H1 (cell line): Measurements from ENCODE around the gene HIPK1. TPM values are rescaled to one million over a fixed set of nuclear protein-coding genes. Genes with fewer than 3 reads are reported as not detected.

Source experiments
- CTCF ChIA-PET: fragments of 300-600 bp; sonication (Branson Sonifier 250); formaldehyde crosslinking; loops from one replicate; lab custom pipeline; 2021; ENCODE audit not compliant: partially characterized antibody; lab: Charles Lee
- POLR2A ChIA-PET: fragments of 300-600 bp; sonication (Branson Sonifier 250); formaldehyde crosslinking; loops from one replicate; lab custom pipeline; 2021; ENCODE audit warnings: inconsistent platforms; ENCODE audit not compliant: partially characterized antibody; lab: Charles Lee
- DNase-seq, 2 experiments: peaks; one replicate each; pipeline versions ENCODE4 v3.0.0 to v3.0.0-alpha.2; 2010 to 2022; ENCODE audit warnings: low spot score in 2 of 2, low read depth in 1 of 2, mixed read lengths in 1 of 2
- FAIRE-seq: peaks from 2 replicates; lab custom pipeline; 2011; peaks lifted over from hg19 to GRCh38; lab: Jason Lieb, UNC
- H2AFZ ChIP-seq: 2 replicates; pipeline ENCODE4 v1.8.1; 2012; ENCODE audit warnings: low read length, inconsistent platforms
- H2AK5ac ChIP-seq: 2 replicates; pipeline ENCODE4 v1.6.1; 2013; ENCODE audit warnings: low read depth, low read length
- H2BK120ac ChIP-seq: replicated peaks from 2 replicates; pipeline ENCODE3; 2013; ENCODE audit warnings: low read depth, low read length, inconsistent platforms
- H2BK12ac ChIP-seq: 2 replicates; pipeline ENCODE4 v1.6.1; 2013; ENCODE audit warnings: low read depth, low read length
- H2BK15ac ChIP-seq: 2 replicates; pipeline ENCODE4 v1.6.1; 2013; ENCODE audit warnings: low read length
- H2BK20ac ChIP-seq: 2 replicates; pipeline ENCODE4 v1.6.1; 2013; ENCODE audit warnings: low read length
- H2BK5ac ChIP-seq: 2 replicates; pipeline ENCODE4 v1.6.1; 2013; ENCODE audit warnings: low read depth, low read length
- H3K14ac ChIP-seq: 2 replicates; pipeline ENCODE4 v1.6.1; 2013; ENCODE audit warnings: inconsistent platforms; ENCODE audit not compliant: insufficient read length
- H3K18ac ChIP-seq: 2 replicates; pipeline ENCODE4 v1.6.1; 2013; ENCODE audit warnings: low read length; ENCODE audit errors: extremely low read depth
- H3K23ac ChIP-seq: 2 replicates; pipeline ENCODE4 v1.6.1; 2013; ENCODE audit warnings: inconsistent platforms; ENCODE audit not compliant: insufficient read length
- H3K23me2 ChIP-seq: 2 replicates; pipeline ENCODE4 v1.6.1; 2013; ENCODE audit warnings: low read depth, low read length
- H3K27ac ChIP-seq: 2 replicates; pipeline ENCODE4 v1.6.1; 2011; ENCODE audit warnings: low read depth, low read length, inconsistent platforms
- H3K27me3 ChIP-seq, 4 experiments: replicated peaks in 1 of 4; 1 replicate in 1 of 4; 2 replicates in 3 of 4; pipeline versions ENCODE4 v1.6.1 to v1.8.1; 2011 to 2013; ENCODE audit warnings: low read length in 3 of 4, mild to moderate bottlenecking in 3 of 4, inconsistent platforms in 2 of 4, mixed read lengths in 2 of 4, moderate library complexity in 1 of 4; ENCODE audit not compliant: control insufficient read depth in 3 of 4, insufficient read depth in 3 of 4; ENCODE audit errors: extremely low read depth in 1 of 4
- H3K36me3 ChIP-seq, 4 experiments: 2 replicates each; pipeline versions ENCODE4 v1.6.1 to v1.8.1; 2011 to 2013; ENCODE audit warnings: mild to moderate bottlenecking in 4 of 4, low read length in 3 of 4, moderate library complexity in 2 of 4, control low read depth in 1 of 4, inconsistent platforms in 1 of 4; ENCODE audit not compliant: insufficient read depth in 4 of 4, control insufficient read depth in 2 of 4
- H3K4ac ChIP-seq: replicated peaks from 2 replicates; pipeline ENCODE3; 2013; ENCODE audit warnings: low read length, low read depth, mixed read lengths, inconsistent platforms; ENCODE audit not compliant: insufficient read length
- H3K4me1 ChIP-seq, 4 experiments: replicated peaks in 1 of 4; 1 replicate in 1 of 4; 2 replicates in 3 of 4; pipeline versions ENCODE4 v1.6.1 to v1.8.1; 2011 to 2013; ENCODE audit warnings: low read length in 3 of 4, inconsistent platforms in 2 of 4, mixed read lengths in 1 of 4; ENCODE audit not compliant: insufficient read depth in 4 of 4, control insufficient read depth in 3 of 4
- H3K4me2 ChIP-seq, 2 experiments: 2 replicates each; pipeline versions ENCODE4 v1.6.1 to v1.8.1; 2011 to 2013; ENCODE audit warnings: low read depth in 2 of 2, low read length in 2 of 2, control low read depth in 1 of 2, inconsistent platforms in 1 of 2, mild to moderate bottlenecking in 1 of 2; ENCODE audit not compliant: insufficient read depth in 1 of 2
- H3K4me3 ChIP-seq, 4 experiments: fragments of 200-600, 300-600 bp in 1 of 4; sonication (generic), shearing (Covaris generic), sonication (Bioruptor Twin) in 1 of 4; 2 replicates each; pipeline versions ENCODE4 v1.5.1 to v1.8.1; 2011 to 2016; ENCODE audit warnings: low read length in 4 of 4, low read depth in 3 of 4, control low read depth in 2 of 4, inconsistent platforms in 2 of 4, mild to moderate bottlenecking in 2 of 4, mixed read lengths in 1 of 4, moderate library complexity in 1 of 4; ENCODE audit not compliant: insufficient read depth in 2 of 4; ENCODE audit errors: extremely low read depth in 1 of 4
- H3K56ac ChIP-seq: replicated peaks from 2 replicates; pipeline ENCODE3; 2013; ENCODE audit warnings: low read depth, mild to moderate bottlenecking, mixed read lengths, low read length, inconsistent platforms; ENCODE audit not compliant: insufficient read length
- H3K79me1 ChIP-seq: 2 replicates; pipeline ENCODE4 v1.6.1; 2013; ENCODE audit warnings: low read depth, low read length, control low read depth
- H3K79me2 ChIP-seq, 2 experiments: 2 replicates each; pipeline versions ENCODE4 v1.6.1 to v1.8.1; 2012 to 2013; ENCODE audit warnings: low read length in 2 of 2, mild to moderate bottlenecking in 2 of 2, inconsistent platforms in 1 of 2; ENCODE audit not compliant: insufficient read depth in 2 of 2, control insufficient read depth in 1 of 2
- H3K9ac ChIP-seq, 4 experiments: replicated peaks in 1 of 4; 1 replicate in 1 of 4; 2 replicates in 3 of 4; pipeline versions ENCODE4 v1.6.1 to v1.8.1; 2011 to 2013; ENCODE audit warnings: low read depth in 3 of 4, low read length in 3 of 4, control low read depth in 2 of 4, mild to moderate bottlenecking in 2 of 4, moderate library complexity in 2 of 4, inconsistent platforms in 1 of 4; ENCODE audit errors: extremely low read depth in 1 of 4
- H3K9me3 ChIP-seq, 2 experiments: 2 replicates each; pipeline versions ENCODE4 v1.6.1 to v1.8.1; 2012 to 2013; ENCODE audit warnings: mild to moderate bottlenecking in 2 of 2, moderate library complexity in 2 of 2, control low read depth in 1 of 2, inconsistent platforms in 1 of 2, low read depth in 1 of 2, low read length in 1 of 2, mixed read lengths in 1 of 2; ENCODE audit not compliant: insufficient read depth in 2 of 2
- H4K20me1 ChIP-seq, 2 experiments: replicated peaks in 1 of 2; 2 replicates each; pipeline versions ENCODE3 to v1.8.1; 2011 to 2013; ENCODE audit warnings: inconsistent platforms in 2 of 2, low read length in 2 of 2, mild to moderate bottlenecking in 1 of 2; ENCODE audit not compliant: insufficient read depth in 2 of 2, control insufficient read depth in 1 of 2
- H4K5ac ChIP-seq: 2 replicates; pipeline ENCODE4 v1.6.1; 2013; ENCODE audit warnings: low read length, low read depth, mixed read lengths, inconsistent platforms; ENCODE audit not compliant: insufficient read length
- H4K8ac ChIP-seq: 2 replicates; pipeline ENCODE4 v1.8.0; 2013; ENCODE audit warnings: mild to moderate bottlenecking, moderate library complexity, low read length, inconsistent platforms; ENCODE audit not compliant: insufficient read depth; ENCODE audit errors: extremely low read depth
- H4K91ac ChIP-seq: replicated peaks from 2 replicates; pipeline ENCODE3; 2013; ENCODE audit warnings: low read length, mixed read lengths, inconsistent platforms; ENCODE audit not compliant: insufficient read length
- BACH1 ChIP-seq: IDR thresholded peaks from 2 replicates; pipeline ENCODE4 v1.6.1; 2012; ENCODE audit warnings: low read length, improper control_type of control experiment
- BCL11A ChIP-seq, 2 experiments: IDR thresholded peaks; one replicate each; pipeline ENCODE4 v1.6.1; 2011; ENCODE audit warnings: low read depth in 2 of 2, low read length in 2 of 2, mild to moderate bottlenecking in 2 of 2
- CREB1 ChIP-seq: IDR thresholded peaks from 2 replicates; pipeline ENCODE4 v1.6.1; 2012; ENCODE audit warnings: inconsistent platforms
- EZH2 ChIP-seq: fragments of 200-600 bp; sonication (generic); IDR thresholded peaks from 2 replicates; pipeline ENCODE4 v1.7.1; 2012; ENCODE audit warnings: low read depth, mild to moderate bottlenecking, moderate library complexity, low read length, inconsistent platforms; ENCODE audit not compliant: severe bottlenecking
- HDAC6 ChIP-seq: IDR thresholded peaks from one replicate; pipeline ENCODE4 v1.7.1; 2012; ENCODE audit warnings: low read depth, mild to moderate bottlenecking, inconsistent platforms, low read length, moderate library complexity
- KDM4A ChIP-seq: IDR thresholded peaks from one replicate; pipeline ENCODE4 v1.7.1; 2012; ENCODE audit warnings: low read depth, mild to moderate bottlenecking, moderate library complexity, low read length, inconsistent platforms; ENCODE audit not compliant: severe bottlenecking
- RNF2 ChIP-seq: fragments of 200-900, 300-1000 bp; sonication (generic); IDR thresholded peaks from 2 replicates; pipeline ENCODE4 v1.7.1; 2016; ENCODE audit warnings: borderline replicate concordance, low read depth, mild to moderate bottlenecking, antibody characterized with exemption, low read length; ENCODE audit not compliant: poor library complexity, severe bottlenecking; ENCODE audit errors: missing control alignments
- SP1 ChIP-seq: IDR thresholded peaks from 2 replicates; pipeline ENCODE4 v1.6.1; 2011; ENCODE audit warnings: low read depth, low read length
- SP4 ChIP-seq: IDR thresholded peaks from 2 replicates; pipeline ENCODE4 v1.6.1; 2012; ENCODE audit warnings: low read length, inconsistent platforms
- TAF7 ChIP-seq: optimal IDR thresholded peaks from 2 replicates; pipeline ENCODE3; 2011; ENCODE audit warnings: low read depth, mild to moderate bottlenecking, inconsistent platforms, low read length, moderate library complexity, borderline replicate concordance
- USF2 ChIP-seq: IDR thresholded peaks from 2 replicates; pipeline ENCODE4 v1.6.1; 2011; ENCODE audit warnings: low read length, improper control_type of control experiment
- WGBS, 2 experiments: shearing (Covaris generic) in 1 of 2; methylation state at CpG; one replicate each; pipeline versions ENCODE4 v1.1.6 to v1.1.7; 2013 to 2015; ENCODE audit warnings: low lambda C conversion rate in 2 of 2, mixed read lengths in 2 of 2, inconsistent platforms in 1 of 2, low coverage in 1 of 2, missing lambda C conversion rate in 1 of 2; ENCODE audit not compliant: insufficient replicate concordance in 2 of 2, insufficient coverage in 1 of 2, insufficient read length in 1 of 2; ENCODE audit errors: extremely low coverage in 1 of 2, missing lambda C conversion rate in 1 of 2; 5-methylcytosine and 5-hydroxymethylcytosine counted together
- polyA plus RNA-seq, 7 experiments: library from polyadenylated mRNA; depleted of rRNA in 3 of 7; stranded (reverse) in 5 of 7; unstranded in 2 of 7; fragments of >200 nt in 5 of 7; fragments of 200-250 nt in 2 of 7; gene quantifications; 1 replicate in 5 of 7; 2 replicates in 1 of 7; 4 replicates in 1 of 7; pipeline versions ENCODE4 v1.2.1 to v1.2.3, GENCODE V29; 2011 to 2013; ENCODE audit warnings: missing spikeins in 2 of 7, mixed read lengths in 2 of 7
- total RNA-seq: library from RNA; stranded (reverse); fragmentation: NEBNext Ultra II Directional; extraction: Animal tissue kit (Norgen Biotek cat#: 25700); gene quantifications from 2 replicates; pipeline ENCODE4 v1.2.1, GENCODE V29; 2021

Gene HIPK1
- total and polyA plus RNA-seq, 2 of the 8 experiments (the other 6 are each of a cell fraction or from before 2014, with no cell fraction given) = 46.2 to 64.3 TPM

- WGBS, 2 experiments = 85% methylated on average over 3 of the region's 3 CpGs; no CpG with 5 or more reads in 1 of the 2 experiments
Observed at GRCh38 chr1:113977906-113978305, 48.8 kb downstream of the HIPK1 start.

More at GRCh38 chr1:113977906-113978305, 48.8 kb downstream of the HIPK1 start:
- H2BK12ac ChIP-seq = no peak overlapping the region; the same call in 1 of the 2 replicates
- no peak overlapping the region for H3K56ac ChIP-seq
- H4K5ac ChIP-seq = no peak overlapping the region
- no peak overlapping the region for H2AK5ac ChIP-seq
- no peak overlapping the region for H3K4me3 ChIP-seq
- H2BK5ac ChIP-seq = no peak overlapping the region
- H3K36me3 ChIP-seq = peaks cover 0 to 26% (median 9%) of the 10 kb centered on the region in 4 experiments; a peak in 4 of 8 replicates
- H3K27me3 ChIP-seq = no peaks in the 10 kb centered on the region; a peak in 1 of 7 replicates
- H4K8ac ChIP-seq = no peak overlapping the region
- no peak overlapping the region for H3K14ac ChIP-seq
- no peak overlapping the region; the same call in 1 of the 2 replicates for H2BK15ac ChIP-seq
- TF ChIP-seq KDM4A = no peak
- TF ChIP-seq TAF7 = no peak
- TF ChIP-seq BACH1 = no peak
- no peak for TF ChIP-seq RNF2
- TF ChIP-seq SP4 = no peak
- no peak for TF ChIP-seq CREB1
- TF ChIP-seq USF2 = no peak
- no peak for TF ChIP-seq BCL11A (IDR thresholded peaks at IDR 0.05; ENCODE audit: low read depth in 2 of 2, low read length in 2 of 2)
- TF ChIP-seq SP1 = no peak
- no peak for TF ChIP-seq HDAC6
- no peak for TF ChIP-seq EZH2
- TF ChIP-seq, all 59 proteins: peak for 0
- H3K27ac ChIP-seq = no peak overlapping the region
- H3K9ac ChIP-seq = no peak overlapping the region
- POLR2A ChIA-PET = interaction anchor here (0.6 to 2.0 kb wide), 6 partner anchors 72 to 305 kb away, joined by 3 to 7 read pairs (median 4); partner anchors contain the start of gene SYT6
- H3K4me2 ChIP-seq = no peak overlapping the region
- FAIRE-seq (no peak), DNase-seq (no peak)
- H2BK20ac ChIP-seq = no peak overlapping the region
- no peak overlapping the region for H2AFZ ChIP-seq
- no peaks in the 10 kb centered on the region for H3K9me3 ChIP-seq
- H3K23ac ChIP-seq = no peak overlapping the region
- H3K79me2 ChIP-seq = peaks cover 0 to 15% of the 10 kb centered on the region in 2 experiments; a peak in 2 of 4 replicates
- H4K91ac ChIP-seq = no peak overlapping the region
- peak overlapping the region; percentile 33 for H2BK120ac ChIP-seq
- CTCF ChIA-PET = interaction anchor here (0.6 to 4.3 kb wide), 47 partner anchors 12 to 671 kb away, joined by 3 to 29 read pairs (median 4); partner anchors contain the start of gene SYT6
- H3K23me2 ChIP-seq = peaks cover 2% of the 10 kb centered on the region; the same call in 1 of the 2 replicates
- no peak overlapping the region for H3K18ac ChIP-seq
- peaks cover 14 to 44% (median 22%) of the 10 kb centered on the region in 4 experiments for H3K4me1 ChIP-seq
- H3K79me1 ChIP-seq = peaks cover 6% of the 10 kb centered on the region; the same call in 1 of the 2 replicates
- H4K20me1 ChIP-seq = no peaks in the 10 kb centered on the region
- peak overlapping the region; percentile 35 for H3K4ac ChIP-seq
